ENCODE data around the gene EYA3. TPM values are rescaled to one million over a fixed set of nuclear protein-coding genes. Genes with fewer than 3 reads are reported as not detected.

Gene EYA3, protein sequence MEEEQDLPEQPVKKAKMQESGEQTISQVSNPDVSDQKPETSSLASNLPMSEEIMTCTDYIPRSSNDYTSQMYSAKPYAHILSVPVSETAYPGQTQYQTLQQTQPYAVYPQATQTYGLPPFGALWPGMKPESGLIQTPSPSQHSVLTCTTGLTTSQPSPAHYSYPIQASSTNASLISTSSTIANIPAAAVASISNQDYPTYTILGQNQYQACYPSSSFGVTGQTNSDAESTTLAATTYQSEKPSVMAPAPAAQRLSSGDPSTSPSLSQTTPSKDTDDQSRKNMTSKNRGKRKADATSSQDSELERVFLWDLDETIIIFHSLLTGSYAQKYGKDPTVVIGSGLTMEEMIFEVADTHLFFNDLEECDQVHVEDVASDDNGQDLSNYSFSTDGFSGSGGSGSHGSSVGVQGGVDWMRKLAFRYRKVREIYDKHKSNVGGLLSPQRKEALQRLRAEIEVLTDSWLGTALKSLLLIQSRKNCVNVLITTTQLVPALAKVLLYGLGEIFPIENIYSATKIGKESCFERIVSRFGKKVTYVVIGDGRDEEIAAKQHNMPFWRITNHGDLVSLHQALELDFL
- total RNA-seq (2014; rRNA removed): 14.3 and 15.2 TPM in 2 replicates
- polyA plus RNA-seq (2012): 5.9 TPM

DNA sequence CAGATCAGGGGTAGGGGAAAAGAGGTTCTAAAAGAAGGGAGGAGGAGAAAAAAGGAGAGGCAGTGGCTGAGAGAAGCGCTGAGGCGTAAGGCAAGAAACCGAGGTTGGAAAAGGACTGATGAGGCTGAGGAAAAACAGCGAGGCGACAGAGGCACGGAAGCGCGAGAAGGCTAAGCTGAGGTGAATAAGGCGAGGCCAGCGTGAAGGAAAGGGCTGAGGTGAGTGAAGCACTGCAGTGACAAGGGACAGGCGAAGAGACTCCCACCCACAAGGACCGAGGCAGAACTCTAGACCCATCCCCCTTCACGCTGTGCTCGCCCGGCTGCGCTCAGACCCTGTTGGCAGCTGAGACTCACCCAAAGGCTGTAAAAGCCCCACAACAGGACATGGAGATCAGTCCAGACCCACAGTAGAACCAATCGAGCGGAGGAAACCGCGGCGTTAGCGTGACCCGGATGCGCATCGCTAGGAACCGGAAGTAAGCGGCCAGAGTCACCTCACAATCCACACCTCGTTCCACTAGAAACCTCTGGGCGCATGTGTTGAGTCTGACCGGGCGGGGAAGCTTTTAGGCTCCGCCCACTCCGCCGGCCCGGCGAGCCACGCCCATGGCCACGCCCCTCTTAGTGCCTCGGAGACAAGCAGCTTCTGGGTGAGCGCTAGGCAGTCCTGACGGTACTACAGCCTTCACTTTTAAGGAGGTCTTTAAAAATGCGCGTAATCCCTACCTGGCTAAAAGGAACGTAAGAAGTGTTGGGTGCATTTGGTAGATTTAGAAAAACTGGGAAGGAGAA lies at the start of gene EYA3:
Gene EYA3 (minus strand): TSS at position 443 of the 794 bp plus-strand sequence. CDS start 30,584 bp downstream, outside the sequence.
- DNase-seq (ENCODE audit: low read depth): peak; percentile 97

DNA sequence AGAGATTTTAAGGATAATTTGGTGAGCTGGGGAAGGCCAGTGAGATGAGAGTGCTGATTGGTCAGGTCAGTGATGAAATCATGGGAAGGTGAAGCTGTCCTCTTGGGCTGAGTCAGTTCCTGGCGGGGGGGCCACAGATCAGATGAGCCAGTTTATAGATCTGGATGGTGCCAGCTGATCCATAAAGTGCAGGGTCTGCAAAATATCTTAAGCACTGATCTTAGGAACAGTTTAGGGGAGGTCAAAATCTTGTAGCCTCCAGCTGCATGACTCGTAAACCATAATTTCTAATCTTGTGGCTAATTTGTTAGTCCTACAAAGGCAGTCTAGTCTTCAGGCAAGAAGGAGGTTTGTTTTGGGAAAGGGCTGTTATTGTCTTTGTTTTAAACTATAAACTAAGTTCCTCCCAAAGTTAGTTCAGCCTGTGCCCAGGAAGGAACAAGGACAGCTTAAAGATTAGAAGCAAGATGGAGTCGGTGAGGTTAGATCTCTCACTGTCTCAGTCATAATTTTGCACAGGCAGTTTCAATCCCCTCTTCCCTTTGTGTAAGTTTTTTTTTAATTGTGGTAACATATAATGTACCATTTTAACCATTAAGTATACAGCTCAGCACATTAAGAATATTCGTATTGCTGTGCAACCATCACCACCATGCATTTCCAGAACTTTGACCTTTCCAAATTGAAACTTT lies 48.7 kb upstream of the EYA3 start:
- no peak for DNase-seq (ENCODE audit: low read depth)

DNA sequence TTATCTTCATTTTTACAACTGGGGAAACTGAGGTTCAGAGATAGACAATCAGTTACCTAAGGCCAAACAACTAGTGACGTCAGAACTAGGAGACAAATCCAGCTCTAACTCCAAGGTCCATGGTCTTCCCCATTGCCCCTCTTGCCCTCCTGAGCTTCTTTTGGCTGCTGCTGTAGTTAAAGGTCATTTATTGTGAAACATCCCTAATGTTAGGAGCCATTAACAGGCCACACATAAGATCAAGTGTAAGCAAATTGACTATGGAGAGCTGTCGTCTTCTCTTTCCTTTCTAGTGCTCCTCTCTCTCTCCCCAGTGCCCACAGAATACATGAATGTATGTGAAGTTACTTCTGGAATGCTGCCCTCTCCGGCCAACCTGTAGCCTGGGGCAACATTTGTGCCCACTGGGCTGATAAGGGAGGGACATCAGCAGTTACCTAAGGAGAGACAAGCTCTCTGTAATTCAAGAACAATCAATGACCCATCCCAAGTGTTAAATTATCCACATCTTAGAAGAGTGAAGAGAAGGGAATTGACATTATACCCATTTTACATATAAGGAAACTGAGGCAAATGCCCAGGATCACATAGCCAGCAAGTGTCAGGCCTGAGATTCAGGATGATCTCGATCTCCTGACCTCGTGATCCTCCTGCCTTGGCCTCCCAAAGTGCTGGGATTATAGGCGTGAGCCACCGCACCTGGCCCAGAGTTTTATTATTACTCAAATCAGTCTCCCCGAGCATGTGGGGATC lies 47.9 kb upstream of the EYA3 start:
- DNase-seq (ENCODE audit: low read depth): no peak

DNA sequence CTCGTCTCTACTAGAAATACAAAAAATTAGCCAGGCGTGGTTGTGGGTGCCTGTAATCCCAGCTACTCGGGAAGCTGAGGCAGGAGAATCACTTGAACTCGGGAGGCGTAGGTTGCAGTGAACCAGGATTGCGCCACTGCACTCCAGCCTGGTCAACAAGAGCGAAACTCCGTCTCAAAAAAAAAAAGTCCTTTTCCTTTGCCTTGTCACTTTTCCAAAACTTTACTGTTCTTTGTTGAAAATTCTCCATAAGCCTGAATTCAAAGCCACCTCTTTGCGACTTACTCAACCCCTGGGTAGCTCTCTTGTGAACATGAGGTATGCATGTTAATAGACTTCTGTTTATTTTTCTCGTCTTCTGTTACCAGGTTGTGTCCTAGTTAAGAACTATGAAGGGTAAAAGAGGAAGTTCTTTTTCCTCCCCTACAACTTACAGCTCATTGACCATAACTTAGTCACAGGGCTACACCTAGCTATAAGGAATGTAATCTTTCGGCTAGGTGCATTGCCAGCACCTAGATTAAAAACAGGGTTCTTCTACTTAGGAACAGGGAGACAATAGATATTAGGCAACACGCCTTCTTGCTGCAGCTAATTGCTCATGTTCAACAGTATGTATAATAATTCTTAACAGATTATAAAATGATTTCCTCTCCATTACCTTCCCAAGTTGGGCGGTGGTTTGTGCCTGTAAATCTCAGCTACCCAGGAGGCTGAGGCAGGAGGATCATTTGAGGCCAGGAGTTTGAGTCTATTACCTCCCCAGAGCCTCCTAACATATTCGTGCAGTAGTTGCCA lies 47.2 kb upstream of the EYA3 start:
- no peak for DNase-seq (ENCODE audit: low read depth)

DNA sequence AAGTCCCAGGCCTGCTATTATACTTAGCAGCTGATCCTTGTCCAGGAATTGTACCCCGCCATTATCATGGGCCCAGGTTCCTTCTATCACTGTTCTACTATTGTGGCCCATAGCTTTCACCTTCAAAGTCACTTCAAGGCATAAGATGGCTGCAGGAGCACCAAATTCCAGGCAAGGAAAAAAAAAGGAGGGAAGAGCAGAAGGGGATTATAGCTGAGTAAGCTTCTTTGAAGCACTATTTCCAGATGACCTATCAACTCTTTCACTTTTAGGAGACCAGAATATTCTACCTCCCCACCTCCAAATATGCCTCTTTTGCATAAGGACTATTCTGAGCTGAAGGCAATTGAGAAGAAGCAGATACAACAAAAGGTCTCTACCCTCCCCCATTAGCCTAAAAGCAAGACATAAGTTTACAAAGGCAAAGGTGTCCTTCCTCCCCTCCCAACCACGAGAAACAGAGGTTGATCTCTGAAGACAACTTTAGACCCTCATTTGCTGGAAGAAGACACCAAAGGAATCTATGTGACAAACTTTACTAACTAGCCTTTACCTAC lies 46.3 kb upstream of the EYA3 start:
- DNase-seq (ENCODE audit: low read depth): no peak

DNA sequence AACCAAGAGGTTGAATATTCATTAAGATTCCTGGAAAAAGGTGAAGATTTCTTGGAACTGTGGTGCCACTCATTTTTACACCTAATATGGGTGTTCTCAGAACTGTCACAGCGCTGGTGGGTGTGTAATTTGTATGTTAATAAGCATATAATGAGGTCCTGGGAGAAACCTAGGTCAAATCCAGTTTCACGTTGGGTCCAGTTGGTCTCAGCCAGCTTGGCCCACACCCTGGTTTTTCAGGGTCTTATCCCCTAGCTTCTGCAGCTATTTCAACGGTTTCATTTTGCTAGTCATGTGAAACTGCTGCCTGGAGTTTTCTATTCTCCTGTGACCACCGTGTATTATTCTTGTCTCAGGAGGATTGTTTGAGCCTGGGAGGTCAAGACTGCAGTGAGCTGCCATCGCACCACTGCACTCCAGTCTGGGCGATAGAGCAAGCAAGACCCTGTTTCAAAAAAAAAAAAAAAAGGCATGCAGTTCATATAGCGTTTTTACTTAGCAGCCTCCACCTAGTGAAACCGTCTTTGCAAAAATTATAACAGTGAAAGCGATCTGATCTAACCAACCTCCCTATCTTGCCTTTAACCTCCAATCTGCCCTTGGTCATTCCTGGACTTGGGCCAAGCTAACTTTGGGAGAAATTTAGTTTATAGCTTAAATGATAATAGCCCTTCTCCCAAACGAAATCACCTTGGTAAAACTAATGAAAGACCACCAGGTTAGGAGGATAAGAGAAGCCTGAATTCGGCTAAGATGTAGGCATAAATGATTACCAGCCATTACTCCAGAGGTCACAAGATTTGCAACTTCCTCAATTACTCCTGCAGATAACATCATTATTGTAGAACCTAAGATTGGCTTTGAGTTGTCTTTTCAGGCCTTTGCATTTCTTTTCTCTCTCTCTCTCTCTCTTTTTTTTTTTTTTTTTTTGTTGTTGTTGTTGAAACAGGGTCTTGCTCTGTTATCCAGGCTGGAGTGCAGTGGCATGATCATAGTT lies 44.1 kb upstream of the EYA3 start:
- no peak for DNase-seq (ENCODE audit: low read depth)

DNA sequence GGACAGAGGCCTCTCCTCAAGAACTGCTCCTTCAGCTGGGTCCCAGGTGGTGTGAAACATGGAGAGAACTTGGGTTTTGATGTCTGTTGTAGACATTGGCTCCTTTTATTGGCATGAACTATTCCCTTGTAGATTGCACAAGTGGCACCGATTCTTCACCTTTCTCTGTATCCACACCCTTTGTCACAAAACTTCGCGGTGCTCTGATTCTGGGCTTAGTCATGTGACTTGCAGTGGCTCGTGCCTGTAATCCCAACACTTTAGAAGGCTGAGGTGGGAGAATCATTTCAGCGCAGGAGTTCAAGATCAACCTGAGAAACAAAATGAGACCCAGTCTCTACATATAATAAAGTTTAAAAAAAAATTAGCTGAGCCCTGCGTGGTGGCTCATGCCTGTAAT lies 42.5 kb upstream of the EYA3 start:
- no peak for DNase-seq (ENCODE audit: low read depth)

DNA sequence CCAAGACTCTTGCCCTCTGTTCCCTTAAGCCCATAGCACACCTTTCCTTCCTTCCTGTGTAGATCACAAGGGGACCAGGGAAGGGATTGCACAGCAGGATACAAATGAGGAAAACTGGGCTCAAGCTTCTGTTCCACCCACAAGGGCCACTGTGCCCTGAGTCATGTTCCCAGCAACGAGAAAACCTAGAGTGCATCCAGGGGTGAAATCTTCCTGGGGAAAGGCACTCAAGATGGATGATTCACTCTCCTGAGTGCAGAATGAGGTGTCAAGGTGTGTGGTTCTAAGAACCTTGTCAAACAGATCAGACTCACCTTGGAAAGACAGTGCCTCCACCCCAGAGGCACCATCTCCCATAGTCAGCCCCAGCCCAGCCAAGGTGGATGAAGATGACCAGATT lies 40.7 kb upstream of the EYA3 start:
- DNase-seq (ENCODE audit: low read depth): peak; percentile 37

DNA sequence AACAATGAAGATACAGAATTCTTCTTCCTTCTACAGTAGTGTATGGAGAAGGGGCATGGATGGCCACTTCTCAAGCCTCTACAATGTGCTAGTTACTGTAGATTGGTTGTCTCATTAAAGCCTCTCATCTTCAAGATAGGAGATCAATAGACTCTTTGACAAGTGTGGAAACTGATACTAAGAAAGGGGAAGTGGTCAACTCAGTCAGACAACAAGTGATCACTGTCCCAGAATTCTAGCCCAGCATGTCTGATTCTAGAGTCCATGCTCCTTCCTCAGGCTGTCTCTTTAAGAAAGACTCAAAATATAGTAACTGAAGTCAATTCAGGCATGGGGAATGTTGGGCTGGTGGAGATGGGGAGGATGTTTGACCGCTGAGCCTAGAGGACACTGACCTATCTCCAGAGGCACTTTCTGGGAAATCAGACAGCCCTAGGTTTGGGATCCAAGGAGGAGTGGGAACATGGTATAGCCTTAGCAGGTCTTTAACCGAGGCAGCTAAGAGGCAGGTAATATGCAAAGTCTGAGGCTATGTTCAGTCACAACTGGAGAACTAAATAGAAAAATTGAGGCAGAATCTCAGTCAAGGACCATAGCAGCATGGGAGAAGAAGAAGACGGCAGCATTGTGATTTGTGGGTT lies 39.3 kb upstream of the EYA3 start:
- DNase-seq (ENCODE audit: low read depth): no peak

DNA sequence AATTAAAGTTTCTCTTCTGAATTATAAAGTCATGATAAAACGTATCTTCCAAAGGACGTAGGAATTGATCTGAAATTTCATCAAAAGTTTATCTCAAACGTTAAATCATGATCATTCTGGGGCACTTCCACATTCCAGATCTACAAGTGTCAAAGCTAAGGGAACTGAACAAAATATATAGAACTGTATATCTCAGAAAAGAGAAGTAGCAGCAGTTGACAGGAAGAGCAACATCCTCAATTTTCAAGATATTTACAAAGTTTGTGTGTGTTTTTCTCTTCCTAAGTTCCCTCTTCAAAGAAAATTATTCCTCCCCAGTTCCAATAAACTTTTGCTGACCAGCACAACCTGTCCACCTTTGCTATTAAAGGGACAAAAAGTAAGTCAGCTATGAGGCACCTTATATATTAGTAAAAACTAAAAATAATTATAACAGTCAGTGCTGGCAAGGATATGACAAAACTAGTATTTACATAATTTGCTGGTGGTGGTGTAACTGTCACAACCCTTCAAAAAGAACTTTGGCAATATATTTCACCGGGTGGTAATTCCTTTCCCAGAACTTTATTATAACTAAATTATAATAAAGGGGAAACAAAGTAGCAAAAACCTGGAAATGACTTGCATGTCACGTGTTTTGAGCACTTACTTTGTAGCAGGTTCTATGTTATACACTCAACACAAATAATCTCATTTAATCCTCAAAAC lies 38.5 kb upstream of the EYA3 start:
- no peak for DNase-seq (ENCODE audit: low read depth)

DNA sequence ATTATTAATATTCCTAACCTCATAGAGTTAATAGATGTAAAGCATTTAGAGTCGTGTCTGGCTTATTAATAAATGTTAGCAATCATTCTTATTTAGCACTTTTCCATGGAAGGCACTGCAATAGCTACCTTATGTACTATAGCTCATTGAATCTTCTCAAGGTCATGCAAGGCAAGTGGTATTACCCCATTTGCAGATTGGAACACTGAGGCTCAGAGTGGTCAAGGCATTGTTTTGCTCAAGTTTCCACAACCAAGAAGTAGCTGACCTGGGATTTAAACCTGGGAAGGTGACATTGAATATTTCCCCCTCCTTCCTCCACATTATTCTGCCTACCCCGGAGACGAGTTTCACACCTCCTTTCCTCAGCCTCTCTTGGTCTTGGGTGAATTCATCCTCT lies 37.8 kb upstream of the EYA3 start:
- no peak for DNase-seq (ENCODE audit: low read depth)

DNA sequence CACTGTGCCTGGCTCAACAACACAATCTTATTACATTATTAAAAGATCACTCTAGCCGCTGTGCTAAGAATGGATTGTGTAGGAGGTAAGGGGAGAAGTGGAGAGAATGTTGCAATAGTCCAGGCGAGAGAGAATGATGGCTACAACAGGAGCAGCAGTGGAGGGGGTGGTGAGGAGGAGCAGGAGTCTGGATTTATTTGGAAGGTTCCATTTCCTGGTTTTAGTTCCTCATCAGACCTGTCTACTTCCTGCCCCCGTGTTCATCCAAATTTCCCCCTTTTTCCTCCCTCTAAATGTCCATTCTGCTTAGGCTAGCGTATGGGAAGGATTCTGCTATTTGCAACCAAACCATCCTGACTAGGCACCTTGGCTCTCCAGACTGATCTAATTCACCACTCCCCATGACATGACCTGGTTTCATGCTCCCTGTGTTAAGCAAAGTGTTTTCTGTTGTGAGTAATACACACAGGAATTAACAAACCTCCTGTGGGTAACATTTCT lies 35.1 kb upstream of the EYA3 start:
- DNase-seq (ENCODE audit: low read depth): peak; percentile 52

DNA sequence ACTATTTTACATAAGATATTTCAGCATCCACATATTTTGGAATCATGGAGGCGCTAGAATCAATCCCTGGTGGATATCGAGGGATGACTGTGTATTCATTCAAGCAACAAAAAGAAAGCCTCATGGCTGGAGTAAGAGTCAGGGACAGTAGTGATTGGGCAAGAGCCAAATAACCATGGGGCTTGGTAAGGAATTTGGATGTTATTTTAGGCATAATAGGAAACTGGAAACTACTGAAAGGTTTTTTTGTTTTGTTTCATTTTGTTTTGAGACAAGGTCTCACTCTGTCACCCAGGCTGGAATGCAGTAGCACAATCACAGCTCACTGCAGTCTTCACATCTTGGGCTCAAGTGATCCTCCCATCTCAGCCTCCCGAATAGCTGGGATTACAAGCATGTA lies 33.8 kb upstream of the EYA3 start:
- peak; percentile 39 for DNase-seq (ENCODE audit: low read depth)

DNA sequence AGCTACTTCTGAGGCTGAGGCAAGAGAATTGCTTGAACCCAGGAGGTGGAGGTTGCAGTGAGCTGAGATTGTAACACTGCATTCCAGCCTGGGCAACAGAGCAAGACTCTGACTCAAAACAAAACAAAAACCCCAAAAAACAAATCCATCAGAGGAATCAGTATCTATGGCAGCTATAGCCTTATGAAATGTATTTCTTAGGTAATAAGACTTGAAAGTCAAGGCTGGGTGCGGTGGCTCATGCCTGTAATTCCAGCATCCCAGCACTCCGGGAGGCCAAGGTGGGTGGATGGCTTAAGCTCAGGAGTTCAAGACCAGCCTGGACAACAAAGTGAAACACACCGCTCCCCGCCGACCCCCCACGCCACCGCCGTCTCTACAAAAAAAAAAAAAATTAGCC lies 31.1 kb upstream of the EYA3 start:
- no peak for DNase-seq (ENCODE audit: low read depth)

DNA sequence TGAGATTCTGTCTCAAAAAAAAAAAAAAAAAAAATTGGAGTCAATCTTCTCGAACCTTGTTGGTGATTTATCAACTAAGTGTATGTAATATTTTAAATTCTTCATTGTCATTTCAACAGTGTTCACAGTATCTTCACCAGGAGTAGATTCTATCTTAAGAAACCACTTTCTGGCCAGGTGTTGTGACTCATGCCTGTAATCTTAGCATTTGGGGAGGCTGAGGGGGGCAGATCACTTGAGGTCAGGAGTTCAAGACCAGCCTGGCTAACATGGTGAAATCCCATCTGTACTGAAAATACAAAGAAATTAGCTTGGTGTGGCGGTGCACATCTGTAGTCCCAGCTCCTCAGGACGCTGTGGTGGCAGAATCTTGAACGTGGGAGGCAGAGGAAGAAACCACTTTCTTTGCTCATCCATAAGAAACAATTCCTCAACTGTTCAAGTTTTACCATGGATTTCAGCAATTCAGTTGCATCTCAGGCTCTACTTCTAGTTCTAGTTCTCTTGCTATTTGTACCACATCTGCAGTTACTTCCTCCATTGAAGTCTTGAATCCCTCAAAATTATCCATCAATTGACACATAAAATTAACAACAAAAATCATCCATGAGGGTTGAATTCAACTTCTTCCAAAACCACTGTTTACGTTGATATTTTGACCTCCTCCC lies 30.4 kb upstream of the EYA3 start:
- DNase-seq (ENCODE audit: low read depth): no peak

DNA sequence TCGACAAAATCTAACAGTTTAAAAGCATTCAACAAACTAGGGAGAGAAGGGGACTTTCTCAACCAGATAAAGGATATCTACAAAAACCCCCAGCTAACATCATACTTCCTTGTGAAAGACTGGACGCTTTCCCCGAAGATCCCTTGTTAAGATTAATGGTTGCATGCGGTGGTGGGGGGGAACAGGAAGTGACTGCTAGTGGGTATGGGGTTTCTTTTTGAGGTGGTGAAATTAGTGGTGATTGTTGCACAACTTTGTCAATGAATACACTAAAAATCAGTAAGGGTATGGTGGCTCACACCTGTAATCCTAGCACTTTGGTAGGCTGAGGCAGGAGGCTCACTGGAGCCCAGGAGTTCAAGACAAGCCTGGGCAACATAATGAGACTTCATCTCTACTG lies 26.9 kb upstream of the EYA3 start:
- no peak for DNase-seq (ENCODE audit: low read depth)

DNA sequence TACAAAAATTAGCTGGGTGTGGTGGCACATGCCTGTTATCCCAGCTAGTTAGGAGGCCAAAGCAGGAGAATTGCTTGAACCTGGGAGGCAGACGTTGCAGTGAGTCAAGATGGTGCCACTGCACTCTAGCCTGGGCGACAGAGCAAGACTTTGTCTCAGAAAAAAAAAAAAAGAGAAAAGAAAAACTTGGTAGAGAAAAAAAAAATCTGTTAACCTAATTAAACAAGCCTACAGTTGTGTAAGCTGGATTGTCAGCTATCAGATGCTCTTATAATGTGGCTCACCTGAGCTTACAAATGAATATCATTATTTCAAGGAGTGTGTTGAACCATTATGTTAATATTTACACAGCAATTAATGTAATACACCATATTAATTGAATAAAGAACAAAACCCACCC lies 26.4 kb upstream of the EYA3 start:
- DNase-seq (ENCODE audit: low read depth): no peak

Measured in LHCN-M2 (cell line).